Stomach (tissue), 4 donors: ENCODE data around the gene TJP1.

ENCODE experiments used
- EP300 ChIP-seq: sonication (generic); formaldehyde crosslinking; IDR thresholded peaks from one replicate; pipeline ENCODE4 v1.6.1; 2017; ENCODE audit warnings: antibody characterized with exemption
- POLR2A ChIP-seq, 4 donors: fragments of 450-650 bp; IDR thresholded peaks; one replicate each; pipeline ENCODE4 v1.6.1; 2016; ENCODE audit warnings: antibody characterized with exemption in 4 of 4, control low read depth in 2 of 4, mild to moderate bottlenecking in 1 of 4, moderate library complexity in 1 of 4
- POLR2AphosphoS5 ChIP-seq, 3 donors: sonication (generic); formaldehyde crosslinking; IDR thresholded peaks; one replicate each; pipeline ENCODE4 v1.6.1; 2016; ENCODE audit warnings: antibody characterized with exemption in 3 of 3

GRCh38 chr15:29651476-29652233, 170.6 kb downstream of the TJP1 start:
- no peak for TF ChIP-seq POLR2A (IDR thresholded peaks at IDR 0.05)
- no peak for TF ChIP-seq EP300
- no peak for TF ChIP-seq POLR2AphosphoS5 (IDR thresholded peaks at IDR 0.05)
